ENCODE results near the gene SOCS1.

The SOCS1 gene

DNA sequence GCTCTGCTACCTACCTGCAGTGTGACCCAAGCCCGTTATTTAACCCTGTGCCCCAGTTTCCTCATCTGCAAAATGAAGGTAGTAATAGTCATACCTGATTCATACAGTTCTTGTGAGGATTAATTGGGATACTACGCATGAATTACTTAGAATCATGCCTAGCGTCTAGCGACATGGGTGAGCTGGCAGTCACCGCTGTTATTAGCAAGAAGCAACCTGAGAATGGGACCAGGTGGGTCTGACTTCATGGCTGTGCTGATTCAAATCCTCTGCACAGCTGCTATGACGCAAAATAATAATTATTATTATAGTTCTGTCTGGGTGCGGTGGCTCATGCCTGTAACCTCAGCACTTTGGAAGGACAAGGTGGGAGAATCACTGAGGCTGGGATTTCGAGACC, 7.9 kb downstream of the SOCS1 start:
- TF ChIP-seq, protein P1, sequence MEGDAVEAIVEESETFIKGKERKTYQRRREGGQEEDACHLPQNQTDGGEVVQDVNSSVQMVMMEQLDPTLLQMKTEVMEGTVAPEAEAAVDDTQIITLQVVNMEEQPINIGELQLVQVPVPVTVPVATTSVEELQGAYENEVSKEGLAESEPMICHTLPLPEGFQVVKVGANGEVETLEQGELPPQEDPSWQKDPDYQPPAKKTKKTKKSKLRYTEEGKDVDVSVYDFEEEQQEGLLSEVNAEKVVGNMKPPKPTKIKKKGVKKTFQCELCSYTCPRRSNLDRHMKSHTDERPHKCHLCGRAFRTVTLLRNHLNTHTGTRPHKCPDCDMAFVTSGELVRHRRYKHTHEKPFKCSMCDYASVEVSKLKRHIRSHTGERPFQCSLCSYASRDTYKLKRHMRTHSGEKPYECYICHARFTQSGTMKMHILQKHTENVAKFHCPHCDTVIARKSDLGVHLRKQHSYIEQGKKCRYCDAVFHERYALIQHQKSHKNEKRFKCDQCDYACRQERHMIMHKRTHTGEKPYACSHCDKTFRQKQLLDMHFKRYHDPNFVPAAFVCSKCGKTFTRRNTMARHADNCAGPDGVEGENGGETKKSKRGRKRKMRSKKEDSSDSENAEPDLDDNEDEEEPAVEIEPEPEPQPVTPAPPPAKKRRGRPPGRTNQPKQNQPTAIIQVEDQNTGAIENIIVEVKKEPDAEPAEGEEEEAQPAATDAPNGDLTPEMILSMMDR (IDR thresholded peaks at IDR 0.05; ENCODE audit: low read depth, low read length): no peak
- no peak overlapping the region for H3K4me3 ChIP-seq (ENCODE audit: low read depth, low read length)
- no peak for DNase-seq

DNA sequence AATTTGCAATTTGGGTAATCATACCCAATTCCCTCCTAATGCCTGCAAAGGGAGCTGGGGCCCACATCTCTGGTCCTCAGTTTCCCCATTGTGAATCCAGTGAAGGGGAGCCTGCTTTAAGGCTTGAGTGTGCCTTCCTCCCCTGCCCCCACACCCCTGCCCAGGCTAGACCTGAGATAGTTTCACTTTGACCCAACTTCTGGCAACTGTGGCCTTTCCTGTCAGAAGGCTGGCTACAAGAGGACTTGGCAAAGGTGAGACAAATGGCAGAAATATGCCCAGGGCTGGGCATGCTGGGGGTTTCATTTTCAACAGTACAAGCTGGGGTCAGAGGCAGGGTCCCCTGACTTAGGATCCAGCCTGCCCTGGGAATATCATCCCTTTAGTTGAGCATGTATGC, 10.0 kb downstream of the SOCS1 start:
- Histone ChIP-seq H3K27me3 (no peaks in the 10 kb centered on the region), H3K4me1 (no peaks in the 10 kb centered on the region), H3K36me3 (no peaks in the 10 kb centered on the region), H3K9me3 (no peaks in the 10 kb centered on the region), H3K4me3 (ENCODE audit: low read depth, low read length) (no peak overlapping the region)
- no peak for DNase-seq
- TF ChIP-seq, protein P1 (IDR thresholded peaks at IDR 0.05; ENCODE audit: low read depth, low read length): no peak

More for the DNA sequence above, 7.9 kb downstream of the SOCS1 start:
- Histone ChIP-seq H3K36me3 (no peaks in the 10 kb centered on the region), H3K27me3 (no peaks in the 10 kb centered on the region), H3K9me3 (no peaks in the 10 kb centered on the region), H3K4me1 (no peaks in the 10 kb centered on the region)

DNA sequence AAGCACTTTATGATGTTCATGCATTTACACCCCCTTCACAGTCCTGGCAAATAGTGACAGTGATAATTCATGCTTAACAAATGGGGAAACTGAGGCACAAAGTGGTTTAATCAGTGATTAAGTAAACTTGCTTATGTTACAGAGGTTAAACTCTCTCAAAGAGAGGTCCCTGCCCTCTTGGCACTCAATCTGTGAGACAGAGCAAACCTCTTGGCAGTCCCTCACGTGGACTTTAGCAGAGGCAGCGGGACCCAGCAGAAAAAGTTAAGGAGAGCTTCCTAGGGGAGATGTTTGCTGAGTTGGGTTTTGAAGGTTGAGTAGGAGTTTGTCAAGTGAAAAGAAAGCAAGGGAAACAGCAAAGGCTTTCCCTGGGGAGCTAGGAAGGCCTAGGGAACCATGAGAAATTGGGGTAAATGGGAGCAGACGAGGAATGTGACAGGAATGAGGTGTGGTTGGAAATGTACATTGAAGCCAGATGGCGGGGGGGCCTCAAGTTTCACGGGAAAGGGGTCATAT, 10.7 kb downstream of the SOCS1 start:
- no peaks in the 10 kb centered on the region for H3K36me3 ChIP-seq
- H3K4me3 ChIP-seq (ENCODE audit: low read depth, low read length): no peak overlapping the region
- DNase-seq: no peak
- TF ChIP-seq, protein P1 (IDR thresholded peaks at IDR 0.05; ENCODE audit: low read depth, low read length): no peak
- H3K9me3 ChIP-seq: no peaks in the 10 kb centered on the region
- no peaks in the 10 kb centered on the region for H3K4me1 ChIP-seq
- no peaks in the 10 kb centered on the region for H3K27me3 ChIP-seq

DNA sequence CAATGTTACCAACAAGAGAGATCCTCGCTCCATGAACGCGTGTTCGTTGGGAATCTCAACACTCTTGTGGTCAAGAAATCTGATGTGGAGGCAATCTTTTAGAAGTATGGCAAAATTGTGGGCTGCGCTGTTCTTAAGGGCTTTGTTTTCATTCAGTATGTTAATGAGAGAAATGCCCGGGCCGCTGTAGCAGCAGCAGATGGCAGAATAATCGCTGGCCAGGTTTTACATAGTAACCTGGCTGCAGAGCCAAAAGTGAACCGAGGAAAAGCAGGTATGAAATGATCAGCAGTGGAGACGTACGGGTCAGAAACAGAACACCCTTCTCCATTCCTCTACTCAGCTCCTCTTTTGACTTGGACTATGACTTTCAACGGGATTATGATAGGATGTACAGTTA, 13.3 kb downstream of the SOCS1 start:
- Histone ChIP-seq H3K9me3 (no peaks in the 10 kb centered on the region), H3K4me3 (ENCODE audit: low read depth, low read length) (no peak overlapping the region), H3K4me1 (no peaks in the 10 kb centered on the region), H3K27me3 (no peaks in the 10 kb centered on the region), H3K36me3 (no peaks in the 10 kb centered on the region)
- TF ChIP-seq, protein P1 (IDR thresholded peaks at IDR 0.05; ENCODE audit: low read depth, low read length): no peak
- no peak for DNase-seq

DNA sequence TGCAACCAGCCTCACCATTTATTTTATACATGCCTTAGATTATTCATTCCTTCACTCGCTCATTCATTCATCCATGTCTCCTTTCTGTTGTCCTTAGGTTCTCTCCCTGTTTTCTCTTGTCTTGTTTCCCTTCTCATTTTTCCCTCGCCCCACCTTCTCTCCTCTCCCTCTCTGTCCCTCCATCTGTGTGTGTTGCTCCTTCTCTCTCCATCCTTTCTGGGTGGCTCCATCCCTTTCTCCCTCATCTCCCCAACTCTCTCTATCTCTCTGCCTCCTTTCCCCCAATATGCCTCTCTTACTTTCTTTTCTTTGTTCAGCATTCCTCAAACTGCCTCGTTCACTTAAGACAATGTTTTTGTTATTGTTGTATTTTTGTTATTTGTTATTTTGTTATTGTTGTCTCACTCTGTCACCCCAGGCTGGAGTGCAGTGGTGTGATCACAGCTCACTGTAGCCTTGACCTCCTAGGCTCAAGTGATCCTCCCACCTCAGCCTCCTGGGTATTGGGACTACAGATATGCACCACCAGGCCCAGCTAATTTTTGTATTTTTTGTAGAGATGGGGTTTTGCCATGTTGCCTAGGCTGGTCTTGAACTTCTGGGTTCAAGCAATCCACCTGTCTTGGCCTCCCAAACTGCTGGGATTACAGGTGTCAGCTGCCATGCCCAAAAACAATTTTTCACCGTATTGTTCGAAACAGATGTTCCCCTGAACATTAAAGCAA, 14.4 kb downstream of the SOCS1 start:
- no peak for DNase-seq
- no peak overlapping the region for H3K4me3 ChIP-seq (ENCODE audit: low read depth, low read length)

More for the DNA sequence above, 14.4 kb downstream of the SOCS1 start:
- Histone ChIP-seq H3K4me1 (no peaks in the 10 kb centered on the region), H3K9me3 (no peaks in the 10 kb centered on the region), H3K27me3 (no peaks in the 10 kb centered on the region), H3K36me3 (no peaks in the 10 kb centered on the region)
- TF ChIP-seq, protein P1 (IDR thresholded peaks at IDR 0.05; ENCODE audit: low read depth, low read length): no peak

Data from BE2C (cell line).